HEK293 (cell line): ENCODE measurements around the gene DRAP1.

Source experiments
- KLF1 ChIP-seq: fragments of 450-650 bp; formaldehyde crosslinking; IDR thresholded peaks from 2 replicates; pipeline ENCODE4 v1.5.1; 2016; ENCODE audit warnings: missing biosample characterization, missing genetic modification characterization
- ZEB2 ChIP-seq: fragments of 450-650 bp; formaldehyde crosslinking; IDR thresholded peaks from 2 replicates; pipeline ENCODE4 v1.5.1; 2016; ENCODE audit warnings: missing biosample characterization, missing genetic modification characterization
- ZFP41 ChIP-seq: fragments of 450-650 bp; formaldehyde crosslinking; IDR thresholded peaks from 2 replicates; pipeline ENCODE4 v1.5.1; 2016; ENCODE audit warnings: missing biosample characterization, missing genetic modification characterization, borderline replicate concordance
- ZNF169 ChIP-seq: fragments of 450-650 bp; formaldehyde crosslinking; IDR thresholded peaks from 2 replicates; pipeline ENCODE4 v1.5.1; 2016; ENCODE audit warnings: missing biosample characterization, missing genetic modification characterization
- ZNF274 ChIP-seq, 2 experiments: fragments of 200-500 bp in 1 of 2; fragments of 450-650 bp in 1 of 2; sonication (Bioruptor generic) in 1 of 2; formaldehyde crosslinking in 1 of 2; IDR thresholded peaks; 2 replicates each; pipeline versions ENCODE4 v1.5.1 to v1.6.1; 2014 to 2016; ENCODE audit warnings: borderline replicate concordance in 1 of 2, inconsistent platforms in 1 of 2, low read length in 1 of 2, missing biosample characterization in 1 of 2, missing genetic modification characterization in 1 of 2
- ZNF335 ChIP-seq: fragments of 450-650 bp; formaldehyde crosslinking; conservative IDR thresholded peaks from 2 replicates; pipeline ENCODE4 v1.5.1; 2016; ENCODE audit warnings: missing biosample characterization, missing genetic modification characterization
- ZNF473 ChIP-seq: fragments of 450-650 bp; formaldehyde crosslinking; IDR thresholded peaks from 2 replicates; pipeline ENCODE4 v1.5.1; 2017; ENCODE audit warnings: missing biosample characterization, missing genetic modification characterization
- ZNF560 ChIP-seq: fragments of 450-650 bp; formaldehyde crosslinking; IDR thresholded peaks from 2 replicates; pipeline ENCODE4 v1.5.1; 2017; ENCODE audit warnings: missing biosample characterization, missing genetic modification characterization, borderline replicate concordance
- ZNF777 ChIP-seq: fragments of 450-650 bp; formaldehyde crosslinking; IDR thresholded peaks from 2 replicates; pipeline ENCODE4 v1.5.1; 2017; ENCODE audit warnings: missing biosample characterization, missing genetic modification characterization, borderline replicate concordance
- TF ChIP-seq, protein P1 (sequence below): fragments of 450-650 bp; formaldehyde crosslinking; IDR thresholded peaks from 2 replicates; pipeline ENCODE4 v1.5.1; 2016; ENCODE audit warnings: missing biosample characterization, missing genetic modification characterization
- TF ChIP-seq, protein P2 (sequence below): fragments of 450-650 bp; formaldehyde crosslinking; IDR thresholded peaks from 2 replicates; pipeline ENCODE4 v1.5.1; 2016; ENCODE audit warnings: missing biosample characterization, missing genetic modification characterization
- TF ChIP-seq, protein P3 (sequence below): fragments of 450-650 bp; formaldehyde crosslinking; IDR thresholded peaks from 2 replicates; pipeline ENCODE4 v1.5.1; 2016; ENCODE audit warnings: missing biosample characterization, missing genetic modification characterization, low read depth

DNA sequence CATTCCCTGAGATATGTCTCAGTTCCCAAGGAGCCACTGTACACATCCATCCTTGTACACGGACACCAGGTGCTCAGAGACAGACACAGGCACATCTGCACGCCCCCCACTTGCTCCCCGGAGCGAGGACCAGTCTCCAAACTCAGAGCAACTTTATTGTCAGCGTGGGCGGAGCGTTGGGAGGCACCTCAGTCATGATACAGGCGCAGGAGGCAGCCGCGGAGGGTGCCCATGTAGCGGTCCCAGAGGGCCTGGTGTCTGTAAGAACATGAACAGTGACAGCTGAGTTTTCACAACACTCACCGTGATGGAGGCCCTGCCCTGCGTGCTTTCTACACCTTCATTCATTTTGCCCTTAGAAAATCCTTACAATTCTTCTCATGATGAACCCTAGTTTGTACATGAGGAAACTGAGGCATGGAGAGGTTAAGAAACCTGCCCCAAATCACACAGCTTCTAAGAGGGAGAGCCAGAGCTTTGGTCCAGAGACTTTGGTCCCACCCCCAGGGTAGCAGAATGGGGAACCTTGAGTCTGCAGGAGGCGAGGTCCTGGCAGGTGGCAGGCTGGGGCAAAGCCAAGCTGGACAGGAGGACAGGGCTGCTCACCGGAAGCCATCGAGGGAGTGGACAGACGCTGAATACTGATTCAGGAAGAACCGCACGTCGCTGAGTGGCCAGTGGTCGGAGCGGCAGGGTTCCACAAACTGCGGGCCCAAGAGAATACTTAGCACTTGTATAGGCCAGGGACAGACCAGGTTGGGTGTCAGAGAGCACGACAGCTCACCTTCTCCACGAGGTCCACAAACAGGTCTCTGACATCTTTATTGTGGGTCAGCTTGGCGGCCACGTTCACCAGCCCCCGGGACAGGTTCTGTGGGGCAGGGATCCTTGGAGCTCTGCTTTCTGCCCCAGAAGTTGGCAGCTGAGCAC, 35.2 kb upstream of the DRAP1 start:
- TF ChIP-seq, protein P1, sequence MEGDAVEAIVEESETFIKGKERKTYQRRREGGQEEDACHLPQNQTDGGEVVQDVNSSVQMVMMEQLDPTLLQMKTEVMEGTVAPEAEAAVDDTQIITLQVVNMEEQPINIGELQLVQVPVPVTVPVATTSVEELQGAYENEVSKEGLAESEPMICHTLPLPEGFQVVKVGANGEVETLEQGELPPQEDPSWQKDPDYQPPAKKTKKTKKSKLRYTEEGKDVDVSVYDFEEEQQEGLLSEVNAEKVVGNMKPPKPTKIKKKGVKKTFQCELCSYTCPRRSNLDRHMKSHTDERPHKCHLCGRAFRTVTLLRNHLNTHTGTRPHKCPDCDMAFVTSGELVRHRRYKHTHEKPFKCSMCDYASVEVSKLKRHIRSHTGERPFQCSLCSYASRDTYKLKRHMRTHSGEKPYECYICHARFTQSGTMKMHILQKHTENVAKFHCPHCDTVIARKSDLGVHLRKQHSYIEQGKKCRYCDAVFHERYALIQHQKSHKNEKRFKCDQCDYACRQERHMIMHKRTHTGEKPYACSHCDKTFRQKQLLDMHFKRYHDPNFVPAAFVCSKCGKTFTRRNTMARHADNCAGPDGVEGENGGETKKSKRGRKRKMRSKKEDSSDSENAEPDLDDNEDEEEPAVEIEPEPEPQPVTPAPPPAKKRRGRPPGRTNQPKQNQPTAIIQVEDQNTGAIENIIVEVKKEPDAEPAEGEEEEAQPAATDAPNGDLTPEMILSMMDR (tag by site-specific recombination): no peak
- no peak for TF ChIP-seq ZNF169 (tag by site-specific recombination)
- TF ChIP-seq KLF1: no peak
- TF ChIP-seq ZNF777 (tag by site-specific recombination): no peak
- no peak for TF ChIP-seq ZEB2 (tag by site-specific recombination)
- no peak for TF ChIP-seq ZNF274 (IDR thresholded peaks at IDR 0.05; ENCODE audit: low read length)
- no peak for TF ChIP-seq ZNF274 (tag by site-specific recombination; IDR thresholded peaks at IDR 0.05; ENCODE audit: borderline replicate concordance)
- TF ChIP-seq, protein P2, sequence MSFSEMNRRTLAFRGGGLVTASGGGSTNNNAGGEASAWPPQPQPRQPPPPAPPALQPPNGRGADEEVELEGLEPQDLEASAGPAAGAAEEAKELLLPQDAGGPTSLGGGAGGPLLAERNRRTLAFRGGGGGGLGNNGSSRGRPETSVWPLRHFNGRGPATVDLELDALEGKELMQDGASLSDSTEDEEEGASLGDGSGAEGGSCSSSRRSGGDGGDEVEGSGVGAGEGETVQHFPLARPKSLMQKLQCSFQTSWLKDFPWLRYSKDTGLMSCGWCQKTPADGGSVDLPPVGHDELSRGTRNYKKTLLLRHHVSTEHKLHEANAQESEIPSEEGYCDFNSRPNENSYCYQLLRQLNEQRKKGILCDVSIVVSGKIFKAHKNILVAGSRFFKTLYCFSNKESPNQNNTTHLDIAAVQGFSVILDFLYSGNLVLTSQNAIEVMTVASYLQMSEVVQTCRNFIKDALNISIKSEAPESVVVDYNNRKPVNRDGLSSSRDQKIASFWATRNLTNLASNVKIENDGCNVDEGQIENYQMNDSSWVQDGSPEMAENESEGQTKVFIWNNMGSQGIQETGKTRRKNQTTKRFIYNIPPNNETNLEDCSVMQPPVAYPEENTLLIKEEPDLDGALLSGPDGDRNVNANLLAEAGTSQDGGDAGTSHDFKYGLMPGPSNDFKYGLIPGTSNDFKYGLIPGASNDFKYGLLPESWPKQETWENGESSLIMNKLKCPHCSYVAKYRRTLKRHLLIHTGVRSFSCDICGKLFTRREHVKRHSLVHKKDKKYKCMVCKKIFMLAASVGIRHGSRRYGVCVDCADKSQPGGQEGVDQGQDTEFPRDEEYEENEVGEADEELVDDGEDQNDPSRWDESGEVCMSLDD (tag by site-specific recombination): no peak
- TF ChIP-seq ZNF335: no peak
- TF ChIP-seq ZNF560 (tag by site-specific recombination): no peak
- TF ChIP-seq ZNF473 (tag by site-specific recombination): no peak
- TF ChIP-seq, protein P3, sequence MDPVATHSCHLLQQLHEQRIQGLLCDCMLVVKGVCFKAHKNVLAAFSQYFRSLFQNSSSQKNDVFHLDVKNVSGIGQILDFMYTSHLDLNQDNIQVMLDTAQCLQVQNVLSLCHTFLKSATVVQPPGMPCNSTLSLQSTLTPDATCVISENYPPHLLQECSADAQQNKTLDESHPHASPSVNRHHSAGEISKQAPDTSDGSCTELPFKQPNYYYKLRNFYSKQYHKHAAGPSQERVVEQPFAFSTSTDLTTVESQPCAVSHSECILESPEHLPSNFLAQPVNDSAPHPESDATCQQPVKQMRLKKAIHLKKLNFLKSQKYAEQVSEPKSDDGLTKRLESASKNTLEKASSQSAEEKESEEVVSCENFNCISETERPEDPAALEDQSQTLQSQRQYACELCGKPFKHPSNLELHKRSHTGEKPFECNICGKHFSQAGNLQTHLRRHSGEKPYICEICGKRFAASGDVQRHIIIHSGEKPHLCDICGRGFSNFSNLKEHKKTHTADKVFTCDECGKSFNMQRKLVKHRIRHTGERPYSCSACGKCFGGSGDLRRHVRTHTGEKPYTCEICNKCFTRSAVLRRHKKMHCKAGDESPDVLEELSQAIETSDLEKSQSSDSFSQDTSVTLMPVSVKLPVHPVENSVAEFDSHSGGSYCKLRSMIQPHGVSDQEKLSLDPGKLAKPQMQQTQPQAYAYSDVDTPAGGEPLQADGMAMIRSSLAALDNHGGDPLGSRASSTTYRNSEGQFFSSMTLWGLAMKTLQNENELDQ (tag by site-specific recombination): no peak
- TF ChIP-seq ZFP41 (tag by site-specific recombination): no peak
